ENCODE measurements around the gene PAPOLB.

Gene PAPOLB

GRCh38 chr7:4820405-4820966 is 41.3 kb downstream of the PAPOLB start:
- no peak for DNase-seq

- DNase-seq = no peak
Measured at GRCh38 chr7:4819560-4820404, 42.0 kb downstream of the PAPOLB start.

- DNase-seq = no peak
Measured at GRCh38 chr7:4818000-4818794, 43.6 kb downstream of the PAPOLB start.

GRCh38 chr7:4817178-4817901 is 44.5 kb downstream of the PAPOLB start:
- no peak for DNase-seq

GRCh38 chr7:4816419-4817080 is 45.3 kb downstream of the PAPOLB start:
- no peak for DNase-seq

GRCh38 chr7:4815609-4816418 is 46.0 kb downstream of the PAPOLB start:
- no peak for DNase-seq

GRCh38 chr7:4815121-4815520 is 46.7 kb downstream of the PAPOLB start:
- DNase-seq = no peak

GRCh38 chr7:4814433-4814832 is 47.4 kb downstream of the PAPOLB start:
- no peak for DNase-seq

GRCh38 chr7:4809666-4810065 is 52.2 kb downstream of the PAPOLB start:
- DNase-seq = no peak

GRCh38 chr7:4809091-4809591 is 52.7 kb downstream of the PAPOLB start:
- no peak for DNase-seq

- DNase-seq = no peak
Measured at GRCh38 chr7:4808565-4808964, 53.3 kb downstream of the PAPOLB start.

- DNase-seq = no peak
Measured at GRCh38 chr7:4808026-4808425, 53.8 kb downstream of the PAPOLB start.

All from DMS153 (cell line).